CD4-positive, alpha-beta T cell treated with Interleukin-15 for 4 hours (primary cell): ENCODE results near the gene PLA2G6.
"Not testable (repeated sequence)": the region's sequence is repeated elsewhere in the genome, so short reads cannot be mapped to it uniquely, and the experiment has no call there.

Experiments used
- DNase-seq: peaks from one replicate; pipeline ENCODE4 v3.0.0-alpha.2; 2020; ENCODE audit warnings: low spot score

Gene PLA2G6

GRCh38 chr22:38133331-38133730 lies 48.3 kb downstream of the PLA2G6 start:
- DNase-seq, result no peak

- no peak for DNase-seq
Measured at GRCh38 chr22:38132794-38133193, 48.8 kb downstream of the PLA2G6 start.

- DNase-seq, result no peak
Measured at GRCh38 chr22:38132136-38132535, 49.5 kb downstream of the PLA2G6 start.

DNA sequence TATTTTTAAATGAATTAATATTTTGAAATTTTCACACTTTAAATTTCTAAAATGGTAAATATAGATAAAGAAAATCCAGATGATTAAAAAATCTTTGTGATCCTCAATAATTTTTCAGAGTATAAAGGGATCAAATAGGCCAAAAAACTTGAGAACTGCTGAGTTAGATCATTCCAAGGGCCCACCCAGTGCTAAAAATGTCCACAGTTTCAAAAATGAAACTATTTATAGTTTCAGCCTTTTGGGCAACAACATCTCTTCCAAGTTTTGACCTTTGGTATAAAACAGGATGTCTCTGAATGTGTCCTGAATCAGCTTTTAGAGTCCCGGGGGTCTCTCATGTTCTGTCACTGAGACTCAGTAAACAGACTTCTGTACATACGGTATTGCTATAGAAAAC lies 50.2 kb downstream of the PLA2G6 start:
- no peak for DNase-seq

DNA sequence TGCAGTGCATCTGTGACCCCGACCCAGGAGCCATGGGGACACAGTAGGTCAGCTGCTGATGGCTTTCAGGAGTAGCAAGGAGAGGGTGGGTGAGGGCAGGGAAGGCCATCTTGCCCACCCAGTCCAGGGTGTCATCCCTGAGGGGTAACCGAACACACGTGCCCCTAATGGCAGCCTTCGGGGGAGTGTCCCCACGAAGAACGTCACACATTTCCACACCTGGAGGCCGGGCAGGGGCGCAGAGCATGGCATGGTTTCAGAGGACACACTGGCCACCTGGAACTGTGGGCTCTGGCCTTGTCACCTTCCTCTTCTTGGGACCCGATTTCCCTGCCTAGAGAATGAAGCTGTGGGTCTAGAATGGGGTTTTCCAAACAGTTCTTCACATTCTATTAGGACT lies 51.8 kb downstream of the PLA2G6 start:
- no peak for DNase-seq

DNA sequence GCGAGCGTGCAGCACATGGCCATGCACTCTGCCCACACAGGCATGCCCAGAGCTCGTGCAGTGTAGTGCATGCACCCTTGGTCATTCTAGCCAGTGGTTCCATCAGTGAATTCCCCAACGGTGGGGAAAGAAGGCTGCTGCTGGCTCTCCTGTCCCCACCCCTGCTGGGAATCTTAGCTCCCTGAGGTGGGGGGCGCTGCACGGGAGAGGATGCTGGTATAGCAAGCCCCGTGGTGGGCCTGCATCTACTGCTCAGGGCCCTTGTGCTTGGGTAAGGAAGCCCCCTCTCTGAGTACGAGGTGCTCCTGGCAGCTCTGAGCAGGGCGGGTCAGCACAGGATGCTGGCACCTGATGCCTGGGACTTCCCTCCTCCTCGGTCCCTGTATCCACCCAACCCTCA lies 52.6 kb downstream of the PLA2G6 start:
- no peak for DNase-seq

DNA sequence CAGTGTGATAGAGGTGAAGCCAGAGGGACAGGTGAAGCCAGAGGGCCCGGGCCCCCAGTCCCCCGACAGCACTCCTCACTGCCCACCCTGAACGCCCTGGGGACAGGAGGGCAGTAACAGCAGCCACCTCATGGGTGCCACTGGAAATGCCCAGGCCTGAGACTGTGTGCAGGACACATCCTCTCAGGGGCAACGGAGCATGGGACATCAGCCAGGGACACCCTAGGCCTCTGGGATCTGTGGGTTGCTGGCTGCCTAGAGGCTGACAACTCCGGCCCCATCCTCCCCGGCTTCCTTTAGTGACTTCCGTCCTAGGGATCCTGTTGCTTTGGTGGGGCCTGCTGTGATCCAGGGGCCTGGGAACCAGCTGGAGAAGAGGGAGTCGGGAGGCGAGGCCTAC lies 53.8 kb downstream of the PLA2G6 start:
- DNase-seq, result no peak

DNA sequence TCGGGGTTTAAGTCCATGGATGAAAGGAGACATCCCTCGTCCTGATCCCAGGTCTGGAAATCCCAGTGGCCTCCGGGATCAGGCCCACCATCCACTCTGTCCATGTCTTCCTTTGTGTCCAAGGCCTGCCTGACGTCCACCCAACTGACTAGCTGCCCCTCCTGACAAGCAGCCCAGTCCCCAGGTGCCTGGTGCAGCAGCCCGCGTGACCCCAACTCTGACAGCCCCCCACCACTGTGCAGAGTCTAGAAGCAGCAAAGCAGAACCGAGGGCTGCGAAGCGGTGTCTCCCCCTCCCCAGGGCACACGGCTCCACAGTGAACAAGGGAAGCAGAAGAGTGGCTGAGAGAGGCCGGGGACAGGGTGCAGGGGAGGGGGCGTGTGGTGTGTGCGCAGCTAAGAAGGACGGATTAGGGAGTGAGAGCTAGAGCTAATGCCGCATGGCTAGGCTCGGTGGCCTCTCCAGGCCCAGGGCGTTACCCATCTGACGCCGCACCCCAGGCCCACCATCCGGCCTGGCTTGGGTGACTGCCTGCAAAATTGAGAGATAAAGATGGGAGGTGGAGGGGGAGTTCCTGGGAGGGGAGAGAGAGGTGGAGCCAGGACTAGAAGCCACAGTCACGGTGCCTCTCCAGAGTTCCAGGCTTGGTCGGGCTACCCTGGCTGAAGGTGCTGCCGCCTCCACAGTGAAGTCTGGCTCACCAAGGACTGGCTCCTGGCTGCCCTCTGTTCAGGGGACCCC lies 54.5 kb downstream of the PLA2G6 start:
- DNase-seq, result no peak

GRCh38 chr22:38125751-38126201 lies 55.9 kb downstream of the PLA2G6 start:
- DNase-seq, result no peak

DNA sequence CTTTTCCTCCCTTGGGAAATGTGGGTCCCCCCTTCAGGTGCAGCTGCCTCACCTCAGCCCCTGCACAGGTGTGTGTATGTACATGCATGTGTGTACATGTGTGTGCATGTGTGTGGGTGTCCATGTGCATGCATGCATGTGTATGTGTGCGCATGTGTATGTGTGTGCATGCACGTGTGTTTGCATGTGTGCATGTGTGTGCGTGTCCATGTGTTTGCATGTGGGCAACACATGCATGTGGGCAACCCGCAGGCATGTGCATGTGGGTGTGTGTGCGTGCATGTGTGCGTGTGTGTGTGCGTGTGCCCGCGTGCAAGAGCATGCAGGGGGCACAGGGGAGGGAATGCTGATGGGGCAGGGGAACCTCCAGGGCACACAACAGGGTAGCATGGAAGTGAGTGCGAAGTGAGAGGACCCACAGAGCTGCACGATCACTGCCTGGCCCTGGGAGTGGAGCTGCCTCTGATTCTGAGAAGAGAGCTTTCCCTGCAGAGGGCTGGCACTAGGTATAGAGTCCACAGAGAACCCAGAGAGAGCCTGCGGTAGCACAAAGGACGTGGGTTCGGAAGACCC lies 56.5 kb downstream of the PLA2G6 start:
- DNase-seq, result no peak

DNA sequence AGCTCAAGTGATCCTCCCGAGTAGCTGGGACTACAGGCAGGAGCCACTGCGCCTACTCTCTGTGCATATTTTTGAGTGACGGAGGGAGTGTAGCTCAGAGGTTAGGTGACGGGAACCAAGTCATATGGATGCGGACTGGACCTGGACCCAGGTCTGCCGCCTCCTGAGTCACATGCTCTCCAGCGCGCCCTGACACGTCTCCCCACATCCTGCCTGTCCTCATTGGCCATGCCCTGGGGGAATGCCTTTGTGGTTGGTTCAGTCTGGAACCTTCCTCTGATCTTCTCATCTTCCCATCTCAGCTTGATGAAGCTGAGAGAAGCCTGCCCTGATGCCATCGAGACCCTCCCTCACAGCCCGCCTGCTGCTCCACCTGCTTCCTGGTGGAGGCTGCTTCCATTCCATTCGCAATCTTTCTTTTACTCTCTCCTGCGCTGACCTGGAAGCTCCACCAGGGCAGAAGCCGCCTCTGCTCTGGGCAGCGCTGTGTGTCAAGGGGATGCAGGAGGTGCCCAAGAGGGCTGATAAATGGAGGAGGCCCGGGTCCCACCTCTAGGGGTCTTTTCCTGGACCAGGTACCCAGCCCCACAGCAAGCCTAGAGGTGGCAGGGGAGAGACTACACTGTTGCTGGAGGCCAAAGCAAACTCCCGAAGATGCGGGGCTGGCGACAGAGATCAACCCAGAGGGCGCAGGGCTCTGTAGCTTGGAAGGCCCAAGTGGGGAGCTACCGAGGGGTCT lies 57.2 kb downstream of the PLA2G6 start:
- no peak for DNase-seq

DNA sequence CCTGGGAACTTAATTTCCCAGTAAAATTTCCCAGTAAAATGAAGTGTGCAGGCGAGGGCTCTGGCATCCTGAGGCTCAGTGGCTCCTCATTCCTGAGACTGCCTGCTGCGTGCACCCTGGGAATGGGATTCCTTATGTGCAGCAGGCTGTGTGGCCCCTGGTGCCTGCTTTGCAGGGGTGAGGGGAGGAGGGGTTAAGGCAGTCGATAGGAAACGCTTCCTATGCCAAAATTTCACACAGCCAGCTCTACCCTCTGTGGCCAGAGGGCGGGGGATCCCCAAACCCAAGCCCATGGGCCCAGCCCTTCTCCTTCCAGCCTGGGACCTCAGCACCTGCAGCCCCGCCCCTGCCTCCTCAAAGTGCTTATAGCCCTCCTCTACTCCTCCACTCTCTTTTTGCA lies 59.0 kb downstream of the PLA2G6 start:
- no peak for DNase-seq

DNA sequence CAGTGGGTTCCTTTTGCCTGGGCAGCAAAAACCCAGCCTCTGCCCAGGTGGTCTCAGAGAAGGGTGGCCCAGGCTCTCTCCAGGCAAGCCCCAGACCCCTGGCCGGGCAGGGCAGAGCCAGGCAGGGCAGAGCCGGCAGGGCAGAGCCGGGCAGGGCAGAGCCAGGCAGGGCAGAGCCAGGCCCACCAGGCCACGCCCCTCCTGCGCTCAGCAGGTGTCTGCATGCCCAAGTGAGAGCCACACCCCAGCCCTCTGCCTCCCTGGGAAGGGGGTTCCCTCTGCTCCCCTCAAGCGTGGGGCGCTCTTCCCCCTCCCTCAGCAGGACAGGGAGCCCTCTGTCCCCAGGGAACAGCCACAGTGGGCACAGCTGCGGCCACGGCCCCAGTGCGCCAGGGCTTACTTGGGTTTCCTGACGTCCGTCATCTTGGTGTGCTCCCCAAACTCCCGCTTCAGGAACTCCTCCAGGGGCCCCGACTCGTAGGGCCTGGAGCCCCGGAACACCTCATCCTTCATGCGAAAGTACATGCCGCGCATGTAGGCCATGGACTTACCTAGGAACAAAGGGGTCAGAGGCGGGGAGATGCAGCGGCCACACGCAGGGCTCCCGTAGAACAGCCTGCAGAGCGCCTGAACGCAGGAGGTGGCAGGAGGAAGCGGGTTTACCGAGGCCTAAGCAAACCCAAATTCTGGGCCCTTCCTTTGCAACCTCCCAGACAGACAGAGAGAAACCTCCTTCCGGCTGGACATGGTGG lies 61.1 kb downstream of the PLA2G6 start:
- no peak for DNase-seq

DNA sequence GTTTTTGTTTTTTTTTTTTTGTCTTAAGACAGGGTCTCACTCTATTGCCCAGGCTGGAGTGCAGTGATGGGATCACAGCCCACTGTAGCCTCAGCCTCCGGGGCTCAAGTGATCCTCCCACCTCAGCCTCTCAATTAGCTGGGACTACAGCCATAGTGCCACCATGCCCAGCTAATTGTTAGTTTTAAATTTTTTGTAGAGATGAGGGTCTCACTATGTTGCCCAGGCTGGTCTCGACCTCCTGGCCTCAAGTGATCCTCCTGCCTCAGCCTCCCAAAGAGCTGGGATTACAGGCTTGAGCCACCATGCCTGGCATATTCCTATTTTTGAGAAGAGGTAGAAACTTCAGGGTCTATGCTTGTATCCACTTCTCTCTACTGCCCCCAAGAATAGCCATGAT lies 62.9 kb downstream of the PLA2G6 start:
- not testable (repeated sequence) for DNase-seq

DNA sequence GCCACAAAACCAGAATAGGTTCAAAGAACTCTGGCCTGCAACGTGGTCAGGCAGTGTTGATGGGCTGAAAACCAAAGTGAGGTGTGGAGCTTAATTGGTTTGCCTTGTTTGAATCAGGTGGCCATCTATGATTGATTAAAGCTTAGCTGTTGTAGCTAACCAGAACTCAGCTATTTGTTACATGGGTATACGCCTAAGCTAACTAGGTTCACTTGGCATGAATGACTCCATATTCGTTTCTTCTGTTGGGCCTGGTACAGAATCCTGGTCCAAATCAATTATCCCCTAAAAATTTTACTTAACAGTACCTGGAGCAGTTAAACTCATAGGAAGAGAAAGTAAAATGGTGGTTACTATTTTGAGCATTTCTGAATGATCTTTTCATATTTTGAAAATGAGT lies 63.4 kb downstream of the PLA2G6 start:
- no peak for DNase-seq

GRCh38 chr22:38117556-38117955 lies 64.1 kb downstream of the PLA2G6 start:
- DNase-seq, result not testable (repeated sequence)

DNA sequence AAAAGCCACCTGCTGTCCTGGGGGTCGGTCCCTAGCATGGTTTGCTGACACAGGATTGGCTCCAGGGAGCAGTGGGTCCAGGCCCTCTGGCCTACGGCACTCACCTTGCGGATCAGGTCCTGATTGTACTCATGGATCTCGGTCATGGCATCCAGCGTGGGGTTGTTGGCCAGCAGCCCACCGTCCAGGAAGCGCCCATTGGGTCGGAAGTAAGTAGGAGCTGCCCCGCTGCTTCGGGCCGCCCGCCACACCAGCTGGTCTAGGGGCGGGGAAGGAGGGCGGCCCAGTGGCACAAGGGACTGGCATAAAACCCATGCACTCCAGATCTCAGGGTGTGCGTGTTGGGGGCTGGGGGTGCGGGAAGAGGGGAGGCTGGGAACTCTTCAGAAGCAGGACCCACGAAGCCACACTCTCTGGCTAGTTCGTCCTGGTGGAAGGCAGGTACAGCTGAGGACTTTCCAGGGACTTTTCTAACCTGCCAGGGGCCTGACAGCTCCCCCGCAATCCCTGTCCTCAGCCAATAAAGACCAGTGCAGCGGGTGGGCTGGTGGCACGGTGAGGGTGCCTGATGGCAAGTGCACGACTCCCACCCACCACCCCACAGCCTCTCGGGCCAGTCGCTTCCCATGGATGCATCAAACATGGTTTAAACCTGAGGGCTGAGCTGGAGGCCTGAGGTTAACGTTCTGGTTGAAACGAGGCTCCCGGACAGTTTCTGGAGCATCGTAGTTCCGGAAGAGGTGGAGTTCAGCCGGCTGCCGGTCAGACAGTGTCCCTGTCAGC lies 66.0 kb downstream of the PLA2G6 start:
- DNase-seq, result no peak

DNA sequence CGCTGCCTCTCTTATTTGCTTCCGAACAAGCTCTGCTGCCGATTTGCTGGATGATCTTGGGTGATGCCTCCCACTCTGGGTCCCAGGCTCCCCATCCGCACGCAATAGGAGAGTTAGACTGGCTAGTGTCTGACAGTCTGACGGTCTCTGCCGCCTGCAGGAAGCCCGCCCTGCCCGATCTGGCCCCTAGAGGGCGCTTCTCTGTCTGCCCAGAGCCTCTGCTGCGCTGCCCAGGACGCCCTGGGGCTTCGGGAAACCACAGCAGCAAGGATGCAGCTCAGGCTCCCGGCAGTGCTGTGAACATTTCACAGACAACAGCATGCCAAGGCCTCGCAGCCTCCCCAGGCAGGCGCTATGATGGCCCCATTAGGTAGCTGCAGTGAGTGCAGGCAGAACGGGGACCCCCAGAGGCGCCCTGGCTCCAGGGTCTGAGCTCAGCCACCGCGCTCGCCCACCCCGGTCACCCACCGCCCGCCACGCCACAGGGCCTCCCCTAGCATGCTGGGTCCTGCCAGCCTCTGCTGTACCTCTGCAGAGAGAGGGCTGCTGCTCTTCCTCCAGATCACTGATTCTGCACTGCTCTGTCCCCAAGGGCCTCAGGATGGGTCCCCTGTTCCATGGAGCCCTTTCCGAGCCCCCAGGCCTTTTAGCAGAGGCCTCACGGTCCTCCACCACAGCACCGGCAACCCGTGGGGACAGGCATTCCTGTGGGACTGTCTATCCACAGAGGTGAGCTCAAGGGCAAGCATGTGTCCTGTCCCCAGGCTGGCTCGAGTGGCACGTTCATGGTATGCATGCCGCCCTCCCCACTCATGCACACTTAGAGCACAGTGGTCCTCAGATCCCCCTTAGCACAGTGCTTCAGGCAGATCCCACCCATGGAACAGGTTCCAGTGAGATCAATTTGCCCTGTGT lies 66.9 kb downstream of the PLA2G6 start:
- peak; percentile 73 for DNase-seq

DNA sequence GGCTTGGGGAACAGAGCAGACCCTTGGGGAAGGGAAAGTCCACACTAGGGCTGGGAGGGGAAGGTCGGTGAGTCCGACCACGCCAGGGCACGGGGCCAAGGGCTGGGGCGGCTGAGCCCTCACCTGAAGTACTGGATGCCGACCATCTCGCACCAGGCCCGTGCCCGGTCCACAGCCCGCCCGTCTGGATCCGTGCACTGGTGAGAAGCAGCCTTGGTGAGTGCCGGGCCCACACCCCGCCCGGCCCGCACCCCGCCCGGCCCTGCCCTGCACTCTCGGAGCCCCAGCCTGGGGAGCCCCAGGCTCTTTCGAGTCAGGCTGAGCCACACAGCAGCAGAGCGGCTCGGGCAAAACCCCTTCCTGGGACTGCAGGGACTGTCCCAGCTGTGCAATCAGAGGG lies 69.2 kb downstream of the PLA2G6 start:
- DNase-seq, result no peak

- no peak for DNase-seq
Measured at GRCh38 chr22:38111925-38112355, 69.7 kb downstream of the PLA2G6 start.
